Fibroblast of skin of left quadriceps (primary cell): ENCODE results near the gene TRIM49B.
"Not testable (repeated sequence)": the region's sequence is repeated elsewhere in the genome, so short reads cannot be mapped to it uniquely, and the experiment has no call there.

Source experiments
- DNase-seq, 2 experiments: peaks; one replicate each; pipeline ENCODE4 v3.0.0-alpha.2; 2013; ENCODE audit warnings: low read depth in 2 of 2

TRIM49B gene

GRCh38 chr11:49028523-49028922, at the start of gene TRIM49B:
TSS of gene TRIM49B (plus strand) at chr11:49028823. CDS start at chr11:49031600, 2,777 bp downstream.
- not testable (repeated sequence) for DNase-seq

GRCh38 chr11:48983785-48984184, 44.8 kb upstream of the TRIM49B start, which contains the start of gene TRIM51G:
TSS of gene TRIM51G (minus strand) at chr11:48983885. CDS start at chr11:48981695, 2,190 bp downstream.
- DNase-seq: not testable (repeated sequence)

GRCh38 chr11:49048229-49048628, 19.6 kb downstream of the TRIM49B start:
- DNase-seq: not testable (repeated sequence)

- not testable (repeated sequence) for DNase-seq
Observed at GRCh38 chr11:49049821-49050220, 21.2 kb downstream of the TRIM49B start.

- not testable (repeated sequence) for DNase-seq
Observed at GRCh38 chr11:49059012-49059411, 30.4 kb downstream of the TRIM49B start, which contains the start of gene TRIM64C. TSS of gene TRIM64C (minus strand) at chr11:49059112. CDS start at chr11:49059112, 0 bp downstream.

GRCh38 chr11:49069897-49070296, 41.3 kb downstream of the TRIM49B start:
- not testable (repeated sequence) for DNase-seq
